GM20000 (cell line): ENCODE results near the gene POLE.

ENCODE experiments used
- DNase-seq: peaks from one replicate; pipeline ENCODE4 v3.0.0; 2012; ENCODE audit warnings: low spot score
- CTCF ChIP-seq: IDR thresholded peaks from 2 replicates; pipeline ENCODE4 v1.5.1; 2012; ENCODE audit warnings: mild to moderate bottlenecking, control low read depth; ENCODE audit errors: extremely low read depth, missing control alignments

The POLE gene

GRCh38 chr12:132687211-132688164 lies at the start of gene POLE, which contains the start of gene PXMP2:
Gene POLE, minus strand, starts transcription at chr12:132687342. Its CDS starts 27 bp downstream, at chr12:132687315.
Gene PXMP2, plus strand, starts transcription at chr12:132687587. Its CDS starts 84 bp downstream, at chr12:132687671.
- TF ChIP-seq CTCF, result no peak
- DNase-seq, result peak; percentile 100

- no peak for TF ChIP-seq CTCF
These were observed 49.8 kb upstream of the POLE start for GRCh38 chr12:132736913-132737312.

GRCh38 chr12:132736378-132736777 lies 49.2 kb upstream of the POLE start:
- no peak for DNase-seq
- no peak for TF ChIP-seq CTCF

More at GRCh38 chr12:132736913-132737312, 49.8 kb upstream of the POLE start:
- DNase-seq, result no peak

DNA sequence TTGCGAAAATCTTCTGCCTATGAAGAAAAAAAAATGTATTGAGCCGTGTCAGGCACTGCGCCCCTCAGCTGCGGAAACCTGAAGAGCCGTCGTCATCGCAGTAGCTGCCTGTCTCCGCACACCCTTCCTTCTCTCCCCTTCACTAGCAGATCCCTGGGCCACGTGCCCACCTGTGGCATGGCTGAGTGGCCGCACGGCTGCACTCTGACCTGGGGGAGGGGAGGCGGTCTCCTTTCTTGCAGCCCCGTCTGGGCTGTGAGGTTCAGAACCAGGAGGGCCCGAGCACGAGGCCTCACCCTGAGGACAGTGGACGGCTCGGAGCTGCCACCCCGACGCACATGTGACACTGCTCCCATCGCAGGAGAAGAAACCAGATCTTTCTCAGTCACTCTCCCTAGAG lies 48.4 kb upstream of the POLE start:
- no peak for DNase-seq
- TF ChIP-seq CTCF, result no peak

DNA sequence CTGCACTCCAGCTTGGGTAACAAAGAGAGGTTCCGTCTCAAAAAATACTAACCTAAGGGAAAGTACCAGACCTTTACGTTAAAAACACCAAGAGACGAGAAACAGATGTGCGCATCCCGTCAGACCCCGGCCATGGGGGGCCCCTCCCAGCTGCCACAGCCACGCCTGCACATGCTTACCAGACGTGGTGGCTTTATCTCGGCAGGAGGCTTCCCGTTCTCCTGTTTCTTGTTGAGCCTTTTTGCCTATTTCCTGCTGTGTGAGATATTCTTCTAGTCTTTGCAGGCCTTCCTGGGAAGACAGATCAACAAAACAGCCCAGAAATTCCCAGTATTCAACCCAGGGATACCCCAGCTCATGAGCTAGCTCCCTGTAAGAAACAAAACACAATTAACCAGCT lies 47.1 kb upstream of the POLE start:
- DNase-seq, result no peak
- no peak for TF ChIP-seq CTCF

DNA sequence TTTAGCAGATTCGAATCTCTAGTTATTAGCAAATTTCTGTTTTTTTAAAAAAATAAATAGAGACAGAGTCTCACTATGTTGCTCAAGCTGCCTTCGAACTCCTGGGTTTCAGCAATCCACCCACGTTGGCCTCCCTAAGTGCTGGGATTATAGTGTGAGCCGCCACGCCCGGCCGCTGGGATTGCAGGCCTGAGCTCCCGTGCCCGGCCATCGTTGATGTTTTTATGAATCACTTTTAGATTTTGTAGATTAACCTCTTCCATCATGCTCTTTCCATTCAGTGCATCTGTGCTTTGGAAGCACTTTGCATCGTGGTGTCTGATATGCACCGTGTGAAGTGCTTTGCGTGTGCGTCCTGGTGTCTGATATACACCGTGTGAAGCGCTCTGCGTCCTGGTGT lies 44.4 kb upstream of the POLE start:
- TF ChIP-seq CTCF, result no peak
- DNase-seq, result no peak

- DNase-seq, result no peak
- no peak for TF ChIP-seq CTCF
These were observed 43.2 kb upstream of the POLE start for GRCh38 chr12:132730353-132730752.
